ENCODE results near the gene SNED1. TPM values are rescaled to one million over a fixed set of nuclear protein-coding genes. Genes with fewer than 3 reads are reported as not detected.

The SNED1 gene
- 21.0 and 22.3 TPM in 2 replicates for total RNA-seq

GRCh38 chr2:240997856-240998705, at the start of gene SNED1:
Gene SNED1 (plus strand): TSS chr2:240998618. CDS start chr2:240998838, 220 bp downstream.
- intact Hi-C loops (cut with micrococcal nuclease), result loop anchor here (1.0 kb wide), 2 partner anchors 38 to 166 kb away; no protein-coding TSS in a partner anchor

- intact Hi-C loops (cut with micrococcal nuclease), result no loop called here
Measured at GRCh38 chr2:240948905-240949790, 49.3 kb upstream of the SNED1 start.

GRCh38 chr2:240949791-240950705, 48.4 kb upstream of the SNED1 start:
- intact Hi-C loops (cut with micrococcal nuclease), result no loop called here

- intact Hi-C loops (cut with micrococcal nuclease), result no loop called here
Measured at GRCh38 chr2:240951045-240951594, 47.3 kb upstream of the SNED1 start.

GRCh38 chr2:240952496-240953246, 45.7 kb upstream of the SNED1 start:
- intact Hi-C loops (cut with micrococcal nuclease), result no loop called here

GRCh38 chr2:240953426-240954410, 44.7 kb upstream of the SNED1 start:
- intact Hi-C loops (cut with micrococcal nuclease), result no loop called here

- intact Hi-C loops (cut with micrococcal nuclease), result no loop called here
Measured at GRCh38 chr2:240954436-240955305, 43.7 kb upstream of the SNED1 start.

- intact Hi-C loops (cut with micrococcal nuclease), result no loop called here
Measured at GRCh38 chr2:240955306-240956170, 42.9 kb upstream of the SNED1 start.

- intact Hi-C loops (cut with micrococcal nuclease), result no loop called here
Measured at GRCh38 chr2:240956171-240956934, 42.1 kb upstream of the SNED1 start.

GRCh38 chr2:240956935-240957655, 41.3 kb upstream of the SNED1 start:
- intact Hi-C loops (cut with micrococcal nuclease), result no loop called here

- intact Hi-C loops (cut with micrococcal nuclease), result no loop called here
Measured at GRCh38 chr2:240957656-240958365, 40.6 kb upstream of the SNED1 start.

GRCh38 chr2:240958366-240959213, 39.8 kb upstream of the SNED1 start:
- intact Hi-C loops (cut with micrococcal nuclease), result no loop called here

- intact Hi-C loops (cut with micrococcal nuclease), result no loop called here
Measured at GRCh38 chr2:240959214-240959940, 39.0 kb upstream of the SNED1 start.

All from T-helper 1 cell treated with Interleukin-12 subunit alpha and Interleukin-12 subunit beta and Interleukin-4 antibody, amounts not matched to agents 30 ng/mL and 1 ng/mL, for 36 hours (primary cell).